ENCODE data around the gene CLRN1.

- TF ChIP-seq POLR2AphosphoS5 (IDR thresholded peaks at IDR 0.05; ENCODE audit: low read depth, low read length) (no peak), TAF1 (IDR thresholded peaks at IDR 0.05; ENCODE audit: borderline replicate concordance, insufficient read depth, low read length) (no peak)
Measured at GRCh38 chr3:151016478-151016795, 43.9 kb upstream of the CLRN1 start.
